Left ventricle myocardium inferior (tissue), 1 donor: ENCODE results near the gene CCDC182. TPM values are rescaled to one million over a fixed set of nuclear protein-coding genes. Genes with fewer than 3 reads are reported as not detected.

Source experiments
- DNase-seq: peaks from one replicate; pipeline ENCODE4 v3.0.0-alpha.2; 2020
- H3K27ac ChIP-seq: fragments of 200-600 bp; replicated peaks from 2 replicates; pipeline ENCODE4 v1.8.0; 2021
- H3K27me3 ChIP-seq: fragments of 200-600 bp; 2 replicates; pipeline ENCODE4 v1.8.0; 2021; ENCODE audit warnings: low read depth
- H3K36me3 ChIP-seq: fragments of 200-600 bp; 2 replicates; pipeline ENCODE4 v1.8.0; 2021
- H3K4me1 ChIP-seq: fragments of 200-600 bp; 2 replicates; pipeline ENCODE4 v1.8.0; 2021
- H3K4me3 ChIP-seq: fragments of 200-600 bp; 2 replicates; pipeline ENCODE4 v1.8.0; 2021; ENCODE audit warnings: mild to moderate bottlenecking, moderate library complexity
- H3K9me3 ChIP-seq: fragments of 200-600 bp; replicated peaks from 2 replicates; pipeline ENCODE4 v1.8.0; 2021
- intact Hi-C: fragments of 100-400 bp; cut with micrococcal nuclease; formaldehyde crosslinking; loops from one replicate; pipeline ENCODE4 v1.11.0; 2022
- total RNA-seq: library from RNA; stranded (reverse); fragmentation: NEBNext Ultra II Directional; extraction: Animal tissue kit (Norgen Biotek cat#: 25700); gene quantifications from one replicate; pipeline ENCODE4 v1.2.1, GENCODE V29; 2021
- TF ChIP-seq, protein P1 (sequence below): fragments of 200-600 bp; IDR thresholded peaks from 2 replicates; pipeline ENCODE4 v1.8.0; 2021; ENCODE audit warnings: antibody characterized with exemption, mild to moderate bottlenecking, borderline replicate concordance
- donor health status: DM: no; HTN: yes; CAD: no; lungs with severe emphysema.

CCDC182 gene
- total RNA-seq, 1 donor from 2014 or later: not detected

DNA sequence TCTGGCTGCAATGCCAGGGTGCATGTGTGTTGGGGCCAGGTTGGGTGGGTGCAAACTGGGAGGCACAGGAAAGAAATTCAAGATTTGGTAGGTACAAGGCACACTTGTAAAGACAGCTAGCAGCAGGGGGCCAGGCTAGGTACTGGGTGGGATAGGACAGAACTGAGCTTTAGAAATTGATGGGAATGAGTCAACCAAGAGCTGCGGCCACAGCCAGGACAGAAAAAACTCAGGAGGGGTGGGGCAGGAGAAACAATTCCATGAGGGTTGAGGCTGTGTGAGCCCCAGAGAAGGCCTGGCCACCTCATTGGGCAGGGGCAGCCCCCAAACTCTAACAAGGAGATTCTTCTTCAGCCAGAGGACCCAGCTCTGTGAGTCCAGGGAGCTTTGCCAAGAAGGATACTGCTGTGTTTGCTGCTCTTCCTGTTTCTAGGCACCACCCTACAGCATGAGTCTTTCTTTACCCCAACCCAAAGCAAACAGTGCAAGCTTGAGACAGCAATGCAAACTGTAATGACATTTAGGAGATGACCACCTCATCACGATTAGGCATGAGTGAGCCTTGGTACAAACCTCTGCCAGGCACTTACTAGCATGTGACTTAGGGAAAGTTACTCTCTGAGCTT is 21.3 kb upstream of the CCDC182 start:
- Histone ChIP-seq H3K4me1 (no peaks in the 10 kb centered on the region), H3K4me3 (no peak overlapping the region), H3K27ac (no peak overlapping the region), H3K9me3 (no peaks in the 10 kb centered on the region), H3K27me3 (peaks cover 26% of the 10 kb centered on the region), H3K36me3 (no peaks in the 10 kb centered on the region)
- intact Hi-C loops: no loop called here
- TF ChIP-seq, protein P1, sequence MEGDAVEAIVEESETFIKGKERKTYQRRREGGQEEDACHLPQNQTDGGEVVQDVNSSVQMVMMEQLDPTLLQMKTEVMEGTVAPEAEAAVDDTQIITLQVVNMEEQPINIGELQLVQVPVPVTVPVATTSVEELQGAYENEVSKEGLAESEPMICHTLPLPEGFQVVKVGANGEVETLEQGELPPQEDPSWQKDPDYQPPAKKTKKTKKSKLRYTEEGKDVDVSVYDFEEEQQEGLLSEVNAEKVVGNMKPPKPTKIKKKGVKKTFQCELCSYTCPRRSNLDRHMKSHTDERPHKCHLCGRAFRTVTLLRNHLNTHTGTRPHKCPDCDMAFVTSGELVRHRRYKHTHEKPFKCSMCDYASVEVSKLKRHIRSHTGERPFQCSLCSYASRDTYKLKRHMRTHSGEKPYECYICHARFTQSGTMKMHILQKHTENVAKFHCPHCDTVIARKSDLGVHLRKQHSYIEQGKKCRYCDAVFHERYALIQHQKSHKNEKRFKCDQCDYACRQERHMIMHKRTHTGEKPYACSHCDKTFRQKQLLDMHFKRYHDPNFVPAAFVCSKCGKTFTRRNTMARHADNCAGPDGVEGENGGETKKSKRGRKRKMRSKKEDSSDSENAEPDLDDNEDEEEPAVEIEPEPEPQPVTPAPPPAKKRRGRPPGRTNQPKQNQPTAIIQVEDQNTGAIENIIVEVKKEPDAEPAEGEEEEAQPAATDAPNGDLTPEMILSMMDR: no peak
- DNase-seq: no peak

DNA sequence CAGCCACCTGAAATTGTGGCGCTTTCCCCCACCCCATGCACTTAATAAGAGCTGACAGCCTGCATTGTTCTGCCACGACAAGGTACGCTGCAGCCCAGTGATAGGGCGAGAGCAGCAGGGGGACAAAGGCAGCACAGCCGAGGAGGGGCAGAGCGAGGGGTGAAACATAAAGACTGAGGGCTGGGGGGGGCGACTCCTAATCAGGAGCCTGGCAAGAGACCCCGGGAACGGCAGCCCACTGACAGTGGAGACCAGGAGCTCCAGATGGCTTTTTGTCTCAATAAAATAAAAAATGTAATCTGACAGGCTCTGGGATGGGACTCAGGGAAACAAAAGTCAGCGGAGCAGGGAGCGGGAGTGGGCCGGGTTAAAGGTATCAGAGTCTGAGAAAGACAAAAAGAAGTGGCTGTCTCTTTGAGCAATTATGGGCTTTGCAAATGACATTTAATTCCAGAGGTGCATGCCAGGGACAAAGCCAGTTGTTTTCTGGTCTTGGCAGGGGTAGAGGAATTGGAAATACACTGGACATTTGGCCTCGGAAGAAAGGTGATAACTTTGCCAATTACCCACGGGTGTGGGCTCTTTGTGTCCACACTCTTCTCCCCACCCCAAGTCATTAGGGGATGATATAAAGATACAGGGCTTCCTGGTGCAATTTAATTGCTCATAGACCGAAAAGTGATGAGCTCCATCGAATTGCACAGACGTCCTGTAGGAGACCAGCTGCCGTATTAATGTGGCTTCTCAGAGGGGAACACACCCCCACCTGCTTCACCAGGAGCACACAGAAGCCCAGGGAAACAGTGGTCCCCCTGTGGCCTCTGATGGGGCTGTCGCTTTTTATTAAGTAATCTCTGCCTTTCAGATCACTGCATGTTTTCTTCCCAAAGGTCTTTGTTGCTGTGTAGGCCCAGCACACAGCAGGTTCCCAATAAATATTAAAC is 17.6 kb upstream of the CCDC182 start:
- no peak overlapping the region for H3K4me3 ChIP-seq
- H3K27me3 ChIP-seq: peaks cover 21% of the 10 kb centered on the region
- no peak for DNase-seq
- no peak overlapping the region for H3K27ac ChIP-seq
- TF ChIP-seq, protein P1: no peak
- H3K36me3 ChIP-seq: no peaks in the 10 kb centered on the region
- no peaks in the 10 kb centered on the region for H3K4me1 ChIP-seq
- intact Hi-C loops: no loop called here
- H3K9me3 ChIP-seq: no peaks in the 10 kb centered on the region

DNA sequence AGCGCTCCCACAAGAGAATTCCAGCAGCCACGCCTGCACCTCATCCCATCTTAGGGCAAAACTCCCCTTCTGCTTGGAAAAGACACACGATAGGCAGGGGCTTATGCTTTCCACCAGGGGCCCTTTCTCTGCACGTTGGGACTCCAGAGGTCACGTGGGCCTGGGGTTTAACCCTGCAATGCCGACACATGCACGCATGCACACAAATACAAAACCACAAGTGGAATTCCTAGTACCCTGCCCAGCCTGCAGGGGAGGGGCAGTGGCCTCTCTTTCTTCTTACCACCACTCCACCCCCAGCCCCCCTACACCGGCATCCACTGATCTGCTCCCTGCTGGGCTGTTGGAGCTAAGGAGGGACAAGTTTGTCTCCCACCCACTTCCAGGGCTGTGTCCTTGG is 16.8 kb upstream of the CCDC182 start:
- DNase-seq: no peak
- intact Hi-C loops: no loop called here
- TF ChIP-seq, protein P1: no peak
- H3K36me3 ChIP-seq: no peaks in the 10 kb centered on the region
- no peaks in the 10 kb centered on the region for H3K9me3 ChIP-seq
- peaks cover 18% of the 10 kb centered on the region for H3K27me3 ChIP-seq
- H3K27ac ChIP-seq: no peak overlapping the region
- H3K4me1 ChIP-seq: no peaks in the 10 kb centered on the region
- H3K4me3 ChIP-seq: no peak overlapping the region

DNA sequence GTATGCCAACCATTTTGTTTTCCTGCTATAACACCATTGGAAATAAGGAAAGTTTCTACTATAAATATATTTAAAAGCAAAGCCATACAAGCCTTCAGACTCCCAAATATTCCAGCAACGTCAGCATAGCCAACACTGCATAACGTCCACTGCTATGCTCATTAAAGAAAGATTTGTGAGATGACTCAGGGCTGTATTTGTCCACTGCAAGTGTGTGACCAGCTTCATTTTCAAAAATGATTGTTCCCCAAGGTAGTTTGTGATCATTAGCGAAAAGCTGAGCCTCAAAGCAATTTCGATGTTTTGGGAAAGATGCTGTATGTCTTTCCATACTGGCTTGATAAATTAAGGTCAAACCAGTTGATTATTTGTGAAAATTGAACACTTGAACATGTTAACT is 14.9 kb upstream of the CCDC182 start:
- intact Hi-C loops: no loop called here
- no peaks in the 10 kb centered on the region for H3K36me3 ChIP-seq
- DNase-seq: no peak
- no peaks in the 10 kb centered on the region for H3K4me1 ChIP-seq
- TF ChIP-seq, protein P1: no peak
- H3K27ac ChIP-seq: no peak overlapping the region
- H3K9me3 ChIP-seq: no peaks in the 10 kb centered on the region
- peaks cover 18% of the 10 kb centered on the region for H3K27me3 ChIP-seq
- H3K4me3 ChIP-seq: no peak overlapping the region

- TF ChIP-seq, protein P1: no peak
- peaks cover 18% of the 10 kb centered on the region for H3K27me3 ChIP-seq
- H3K36me3 ChIP-seq: no peaks in the 10 kb centered on the region
- no peak overlapping the region for H3K27ac ChIP-seq
- no peak for DNase-seq
- no peaks in the 10 kb centered on the region for H3K9me3 ChIP-seq
- no peaks in the 10 kb centered on the region for H3K4me1 ChIP-seq
- H3K4me3 ChIP-seq: no peak overlapping the region
- intact Hi-C loops: no loop called here
Observed at GRCh38 chr17:57758654-57759053, 13.6 kb upstream of the CCDC182 start.
